Progenitor cell of endocrine pancreas (in vitro differentiated cells): ENCODE measurements around the gene SSR1. TPM values are rescaled to one million over a fixed set of nuclear protein-coding genes. Genes with fewer than 3 reads are reported as not detected.

ENCODE experiments used
- DNase-seq: peaks from one replicate; pipeline ENCODE4 v3.0.0; 2021; ENCODE audit warnings: low spot score; ENCODE audit not compliant: unreplicated experiment
- H3K27ac Mint-ChIP-seq: 2 replicates; pipeline ENCODE4 v1.8.0; 2021; ENCODE audit warnings: mild to moderate bottlenecking, moderate library complexity, mixed read lengths
- H3K27me3 Mint-ChIP-seq: 2 replicates; pipeline ENCODE4 v1.8.0; 2021; ENCODE audit warnings: mixed read lengths
- H3K36me3 Mint-ChIP-seq: 2 replicates; pipeline ENCODE4 v1.8.0; 2022; ENCODE audit warnings: mixed read lengths; ENCODE audit not compliant: insufficient read depth
- H3K4me1 Mint-ChIP-seq: 2 replicates; pipeline ENCODE4 v1.8.0; 2021; ENCODE audit warnings: low read depth, mixed read lengths
- H3K4me3 Mint-ChIP-seq: 2 replicates; pipeline ENCODE4 v1.8.0; 2021; ENCODE audit warnings: low read depth, mild to moderate bottlenecking, moderate library complexity, mixed read lengths
- H3K9me3 Mint-ChIP-seq: 2 replicates; pipeline ENCODE4 v1.8.0; 2021; ENCODE audit warnings: low read depth, mixed read lengths
- CTCF ChIP-seq: fragments of 200-600 bp; sonication (generic); IDR thresholded peaks from one replicate; pipeline ENCODE4 v1.5.0; 2021; ENCODE audit warnings: antibody characterized with exemption, mild to moderate bottlenecking; ENCODE audit not compliant: unreplicated experiment
- total RNA-seq: library from RNA; stranded (reverse); gene quantifications from 2 replicates; pipeline ENCODE4 v1.2.1, GENCODE V29; 2021

The SSR1 gene
- total RNA-seq, 1 donor from 2014 or later, result 113 TPM

DNA sequence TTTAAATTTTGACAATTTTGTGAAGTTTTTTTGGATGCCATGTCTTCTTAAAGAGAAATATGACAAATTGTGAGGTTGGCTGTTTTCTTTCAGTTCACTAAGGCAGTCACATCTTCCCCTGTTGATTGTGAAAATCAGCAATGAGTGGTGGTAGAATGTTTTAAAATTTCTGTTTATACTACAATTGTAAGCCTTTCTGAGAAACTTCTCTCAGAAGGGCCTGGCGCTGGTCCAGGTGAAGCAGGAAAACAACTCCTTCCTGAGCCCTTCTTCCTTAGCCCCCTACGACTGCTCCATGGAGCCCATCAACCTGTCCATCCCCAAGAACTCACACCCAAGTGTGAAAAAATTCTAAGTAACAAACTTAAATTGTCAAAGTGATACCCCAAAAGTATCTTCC lies 80.6 kb downstream of the SSR1 start:
- Mint-ChIP-seq H3K9me3 (no peaks in the 10 kb centered on the region), H3K4me1 (peaks cover 21% of the 10 kb centered on the region), H3K4me3 (no peak overlapping the region), H3K36me3 (peaks cover 27% of the 10 kb centered on the region), H3K27me3 (no peaks in the 10 kb centered on the region), H3K27ac (peak overlapping the region; percentile 37)
- no peak for DNase-seq
- TF ChIP-seq CTCF, result no peak

GRCh38 chr6:7230956-7231713 lies 81.9 kb downstream of the SSR1 start:
- no peak overlapping the region for H3K4me3 Mint-ChIP-seq
- no peak for TF ChIP-seq CTCF
- H3K36me3 Mint-ChIP-seq, result peaks cover 32% of the 10 kb centered on the region
- DNase-seq, result no peak
- H3K4me1 Mint-ChIP-seq, result peaks cover 15% of the 10 kb centered on the region
- no peak overlapping the region for H3K27ac Mint-ChIP-seq
- no peaks in the 10 kb centered on the region for H3K9me3 Mint-ChIP-seq
- no peaks in the 10 kb centered on the region for H3K27me3 Mint-ChIP-seq

DNA sequence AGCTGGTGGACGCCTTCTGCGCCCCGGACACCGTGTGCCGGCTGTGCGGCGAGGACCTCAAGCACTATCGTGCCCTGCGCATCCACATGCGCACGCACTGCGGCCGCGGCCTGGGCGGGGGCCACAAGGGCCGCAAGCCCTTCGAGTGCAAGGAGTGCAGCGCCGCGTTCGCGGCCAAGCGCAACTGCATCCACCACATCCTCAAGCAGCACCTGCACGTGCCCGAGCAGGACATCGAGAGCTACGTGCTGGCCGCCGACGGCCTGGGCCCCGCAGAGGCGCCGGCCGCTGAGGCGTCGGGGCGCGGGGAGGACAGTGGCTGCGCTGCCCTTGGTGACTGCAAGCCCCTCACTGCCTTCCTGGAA lies 82.7 kb downstream of the SSR1 start:
- DNase-seq, result no peak
- TF ChIP-seq CTCF, result no peak
- no peak overlapping the region for H3K27ac Mint-ChIP-seq
- no peak overlapping the region for H3K4me3 Mint-ChIP-seq
- H3K4me1 Mint-ChIP-seq, result peaks cover 7% of the 10 kb centered on the region
- no peaks in the 10 kb centered on the region for H3K9me3 Mint-ChIP-seq
- no peaks in the 10 kb centered on the region for H3K27me3 Mint-ChIP-seq
- peaks cover 33% of the 10 kb centered on the region for H3K36me3 Mint-ChIP-seq

DNA sequence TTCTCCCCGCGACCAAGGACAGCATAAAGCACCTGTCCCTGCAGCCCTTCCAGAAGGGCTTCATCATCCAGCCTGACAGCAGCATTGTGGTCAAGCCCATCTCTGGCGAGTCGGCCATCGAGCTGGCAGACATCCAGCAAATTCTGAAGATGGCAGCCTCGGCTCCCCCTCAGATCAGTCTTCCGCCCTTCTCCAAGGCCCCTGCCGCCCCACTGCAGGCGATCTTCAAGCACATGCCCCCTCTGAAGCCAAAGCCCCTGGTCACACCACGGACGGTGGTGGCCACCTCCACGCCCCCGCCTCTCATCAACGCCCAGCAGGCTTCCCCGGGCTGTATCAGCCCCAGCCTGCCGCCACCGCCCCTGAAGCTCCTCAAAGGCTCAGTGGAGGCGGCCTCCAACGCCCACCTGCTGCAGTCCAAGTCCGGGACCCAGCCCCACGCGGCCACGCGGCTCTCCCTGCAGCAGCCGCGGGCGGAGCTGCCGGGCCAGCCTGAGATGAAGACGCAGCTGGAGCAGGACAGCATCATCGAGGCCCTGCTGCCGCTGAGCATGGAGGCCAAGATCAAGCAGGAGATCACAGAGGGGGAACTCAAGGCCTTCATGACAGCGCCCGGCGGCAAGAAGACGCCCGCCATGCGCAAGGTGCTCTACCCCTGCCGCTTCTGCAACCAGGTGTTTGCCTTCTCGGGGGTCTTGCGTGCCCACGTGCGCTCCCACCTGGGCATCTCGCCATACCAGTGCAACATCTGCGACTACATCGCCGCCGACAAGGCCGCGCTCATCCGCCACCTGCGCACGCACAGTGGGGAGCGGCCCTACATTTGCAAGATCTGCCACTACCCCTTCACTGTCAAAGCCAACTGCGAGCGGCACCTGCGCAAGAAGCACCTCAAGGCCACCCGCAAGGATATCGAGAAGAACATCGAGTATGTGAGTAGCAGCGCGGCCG lies 83.3 kb downstream of the SSR1 start:
- no peak for TF ChIP-seq CTCF
- no peak for DNase-seq
- H3K9me3 Mint-ChIP-seq, result no peaks in the 10 kb centered on the region
- H3K27me3 Mint-ChIP-seq, result no peaks in the 10 kb centered on the region
- H3K4me3 Mint-ChIP-seq, result no peak overlapping the region
- peaks cover 1% of the 10 kb centered on the region for H3K4me1 Mint-ChIP-seq
- H3K36me3 Mint-ChIP-seq, result peaks cover 32% of the 10 kb centered on the region
- H3K27ac Mint-ChIP-seq, result no peak overlapping the region

GRCh38 chr6:7228662-7229375 lies 84.2 kb downstream of the SSR1 start:
- TF ChIP-seq CTCF, result no peak
- Mint-ChIP-seq H3K9me3 (no peaks in the 10 kb centered on the region), H3K4me3 (no peak overlapping the region), H3K27me3 (no peaks in the 10 kb centered on the region), H3K4me1 (no peaks in the 10 kb centered on the region), H3K36me3 (peaks cover 31% of the 10 kb centered on the region), H3K27ac (no peak overlapping the region)
- DNase-seq, result no peak
